HepG2 (cell line): ENCODE measurements around the gene IPO13. TPM values are rescaled to one million over a fixed set of nuclear protein-coding genes. Genes with fewer than 3 reads are reported as not detected.

ENCODE experiments used
- ATF7-NPFF ChIP-seq: sonication (generic); formaldehyde crosslinking; IDR thresholded peaks from 2 replicates; pipeline ENCODE4 v1.8.1; 2023; ENCODE audit warnings: mild to moderate bottlenecking, low read depth, missing genetic modification reagents, moderate library complexity
- CSRNP1 ChIP-seq: sonication (generic); formaldehyde crosslinking; IDR thresholded peaks from 2 replicates; pipeline ENCODE4 v1.8.1; 2023; ENCODE audit warnings: mild to moderate bottlenecking, missing genetic modification reagents
- HMG20B ChIP-seq: conservative IDR thresholded peaks from 2 replicates; pipeline ENCODE4 v1.6.1; 2016; ENCODE audit warnings: missing genetic modification reagents, missing compliant biosample characterization
- HNF4G ChIP-seq, 2 experiments: sonication (generic) in 1 of 2; formaldehyde crosslinking in 1 of 2; IDR thresholded peaks; 2 replicates each; pipeline versions ENCODE4 v1.4.0 to v1.6.1; 2011 to 2020; ENCODE audit warnings: borderline replicate concordance in 2 of 2, low read depth in 2 of 2, mild to moderate bottlenecking in 2 of 2, low read length in 1 of 2, missing genetic modification reagents in 1 of 2, moderate library complexity in 1 of 2
- MBD4 ChIP-seq: IDR thresholded peaks from 2 replicates; pipeline ENCODE4 v1.6.1; 2012; ENCODE audit warnings: low read length, inconsistent platforms, borderline replicate concordance
- PRMT3 ChIP-seq: sonication (generic); formaldehyde crosslinking; IDR thresholded peaks from 2 replicates; pipeline ENCODE4 v1.8.1; 2022; ENCODE audit warnings: low read depth, mild to moderate bottlenecking, moderate library complexity, missing genetic modification reagents, borderline replicate concordance
- RFXANK ChIP-seq: IDR thresholded peaks from 2 replicates; pipeline ENCODE4 v1.6.1; 2016
- SNAI1 ChIP-seq: sonication (generic); formaldehyde crosslinking; IDR thresholded peaks from 2 replicates; pipeline ENCODE4 v1.5.0; 2020; ENCODE audit warnings: mild to moderate bottlenecking, missing genetic modification reagents, borderline replicate concordance
- THRA ChIP-seq: sonication (generic); formaldehyde crosslinking; IDR thresholded peaks from 2 replicates; pipeline ENCODE4 v1.4.0; 2020; ENCODE audit warnings: missing genetic modification reagents, borderline replicate concordance
- YEATS4 ChIP-seq: sonication (generic); formaldehyde crosslinking; IDR thresholded peaks from 2 replicates; pipeline ENCODE4 v1.4.0; 2020; ENCODE audit warnings: missing genetic modification reagents, borderline replicate concordance
- ZFP90 ChIP-seq: sonication (generic); formaldehyde crosslinking; IDR thresholded peaks from 2 replicates; pipeline ENCODE4 v1.8.0; 2022; ENCODE audit warnings: missing genetic modification reagents, mild to moderate bottlenecking, inconsistent platforms, borderline replicate concordance
- ZFY ChIP-seq: sonication (generic); formaldehyde crosslinking; IDR thresholded peaks from 2 replicates; pipeline ENCODE4 v1.4.0; 2020; ENCODE audit warnings: missing genetic modification reagents
- ZHX2 ChIP-seq, 2 experiments: sonication (generic) in 1 of 2; formaldehyde crosslinking in 1 of 2; IDR thresholded peaks; 2 replicates each; pipeline versions ENCODE4 v1.6.1 to v1.9.0; 2014 to 2022; ENCODE audit warnings: antibody characterized with exemption in 1 of 2, borderline replicate concordance in 1 of 2, inconsistent platforms in 1 of 2, low read depth in 1 of 2, missing genetic modification reagents in 1 of 2
- ZNF3 ChIP-seq: IDR thresholded peaks from 2 replicates; pipeline ENCODE4 v1.7.0; 2017; ENCODE audit warnings: inconsistent platforms
- ZNF335 ChIP-seq: sonication (generic); formaldehyde crosslinking; IDR thresholded peaks from 2 replicates; pipeline ENCODE4 v1.4.0; 2020; ENCODE audit warnings: missing genetic modification reagents
- ZNF772 ChIP-seq: sonication (generic); formaldehyde crosslinking; IDR thresholded peaks from 2 replicates; pipeline ENCODE4 v1.5.0; 2020; ENCODE audit warnings: mild to moderate bottlenecking, missing genetic modification reagents
- ZNF883 ChIP-seq: sonication (generic); formaldehyde crosslinking; IDR thresholded peaks from 2 replicates; pipeline ENCODE4 v1.5.1; 2020; ENCODE audit warnings: mild to moderate bottlenecking, missing genetic modification reagents; ENCODE audit errors: not compliant biosample characterization
- polyA plus RNA-seq, 8 experiments: library from polyadenylated mRNA; depleted of rRNA in 3 of 8; stranded (reverse) in 7 of 8; unstranded in 1 of 8; fragments of >200 nt; fragmentation: Illumina TruSeq in 4 of 8; extraction: Trizol in 4 of 8; gene quantifications; 2 replicates each; pipeline versions ENCODE4 v1.2.1 to v1.2.3, GENCODE V29; 2011 to 2016; ENCODE audit warnings: low read depth in 4 of 8, missing spikeins in 1 of 8, mixed read lengths in 1 of 8; ENCODE audit not compliant: insufficient read depth in 1 of 8
- total RNA-seq, 5 experiments: library from RNA; depleted of rRNA; stranded (reverse); fragments of >200 nt; fragmentation: Illumina TruSeq; extraction: Trizol; gene quantifications; 2 replicates each; pipeline ENCODE4 v1.2.3, GENCODE V29; 2016; ENCODE audit warnings: low read depth in 1 of 5

IPO13 gene
- total and polyA plus RNA-seq, 2 of the 13 experiments (the other 11 are each of a cell fraction or from before 2014, with no cell fraction given): 12.9 to 15.6 TPM

GRCh38 chr1:43974443-43975248, 27.9 kb downstream of the IPO13 start, which contains the start of gene ATP6V0B (continued):
- TF ChIP-seq ZHX2 (IDR thresholded peaks at IDR 0.05; ENCODE audit: low read depth): peak; percentile 67; the same call in 1 of the 2 replicates
- no peak for TF ChIP-seq ZHX2 (CRISPR knock-in tag; IDR thresholded peaks at IDR 0.05; ENCODE audit: borderline replicate concordance)
- peak; percentile 75 for TF ChIP-seq ZNF883 (CRISPR knock-in tag)
- TF ChIP-seq ZFY: peak; percentile 90
- peak; percentile 69 for TF ChIP-seq YEATS4
- TF ChIP-seq THRA: no peak
- TF ChIP-seq SNAI1: no peak
- no peak for TF ChIP-seq PRMT3 (CRISPR knock-in tag)
- TF ChIP-seq HMG20B (CRISPR knock-in tag): no peak
- TF ChIP-seq RFXANK (CRISPR knock-in tag): no peak
- TF ChIP-seq HNF4G (IDR thresholded peaks at IDR 0.05; ENCODE audit: borderline replicate concordance, low read depth, low read length): no peak
- no peak for TF ChIP-seq HNF4G (CRISPR knock-in tag; IDR thresholded peaks at IDR 0.05; ENCODE audit: borderline replicate concordance, low read depth)
- TF ChIP-seq ZNF772 (CRISPR knock-in tag): peak; percentile 71; the same call in 1 of the 2 replicates
- peak; percentile 74; the same call in 1 of the 2 replicates for TF ChIP-seq CSRNP1 (CRISPR knock-in tag)
- no peak; the same call in 1 of the 2 replicates for TF ChIP-seq ZFP90 (CRISPR knock-in tag)
- peak; percentile 5; the same call in 1 of the 2 replicates for TF ChIP-seq ATF7-NPFF
- peak; percentile 98 for TF ChIP-seq ZNF335 (CRISPR knock-in tag)
- TF ChIP-seq ZNF3 (CRISPR knock-in tag): no peak
- TF ChIP-seq MBD4: no peak
